Activated CD4-positive, alpha-beta T cell treated with anti-CD3 and anti-CD28 coated beads for 36 hours (primary cell): ENCODE data around the gene NPFFR2. TPM values are rescaled to one million over a fixed set of nuclear protein-coding genes. Genes with fewer than 3 reads are reported as not detected.

Experiments used
- ATAC-seq: fragments of 200-7000 bp; cut with Tn5 transposase; one replicate; pipeline ENCODE4 v1.10.0; 2021; ENCODE audit warnings: mild to moderate bottlenecking, moderate library complexity
- CTCF ChIA-PET: fragments of 350-600 bp; sonication (Branson Sonifier 250); formaldehyde crosslinking; loops from one replicate; lab custom pipeline; 2021; ENCODE audit warnings: antibody characterized with exemption; lab: Charles Lee
- POLR2A ChIA-PET: fragments of 350-600 bp; sonication (Branson Sonifier 250); formaldehyde crosslinking; loops from one replicate; lab custom pipeline; 2021; ENCODE audit warnings: antibody characterized with exemption, inconsistent platforms; lab: Charles Lee
- DNase-seq: peaks from one replicate; pipeline ENCODE4 v3.0.0-alpha.2; 2020
- H3K27ac Mint-ChIP-seq: one replicate; pipeline ENCODE4 v1.8.0; 2021; ENCODE audit warnings: mixed read lengths
- H3K27me3 Mint-ChIP-seq: one replicate; pipeline ENCODE4 v1.8.0; 2021; ENCODE audit warnings: mixed read lengths
- H3K36me3 Mint-ChIP-seq: one replicate; pipeline ENCODE4 v1.8.0; 2021; ENCODE audit warnings: low read depth, mixed read lengths
- H3K4me1 Mint-ChIP-seq: one replicate; pipeline ENCODE4 v1.8.0; 2021; ENCODE audit warnings: mixed read lengths
- H3K4me3 Mint-ChIP-seq: one replicate; pipeline ENCODE4 v1.8.0; 2021; ENCODE audit warnings: mild to moderate bottlenecking, moderate library complexity, mixed read lengths
- H3K9me3 Mint-ChIP-seq: one replicate; pipeline ENCODE4 v1.8.0; 2021; ENCODE audit warnings: low read depth, mixed read lengths
- intact Hi-C, 2 experiments: fragments of 100-400 bp; cut with DNase I in 1 of 2; cut with micrococcal nuclease in 1 of 2; formaldehyde crosslinking; loops; one replicate each; pipeline versions ENCODE4 v1.14.2 to v1.15.1; 2022 to 2024; cut with DNase I, micrococcal nuclease
- total RNA-seq, 2 experiments: library from RNA; stranded (reverse); gene quantifications; one replicate each; pipeline ENCODE4 v1.2.3, GENCODE V29; 2021

NPFFR2 gene
- total RNA-seq, 2 experiments from 2014 or later, result not detected

DNA sequence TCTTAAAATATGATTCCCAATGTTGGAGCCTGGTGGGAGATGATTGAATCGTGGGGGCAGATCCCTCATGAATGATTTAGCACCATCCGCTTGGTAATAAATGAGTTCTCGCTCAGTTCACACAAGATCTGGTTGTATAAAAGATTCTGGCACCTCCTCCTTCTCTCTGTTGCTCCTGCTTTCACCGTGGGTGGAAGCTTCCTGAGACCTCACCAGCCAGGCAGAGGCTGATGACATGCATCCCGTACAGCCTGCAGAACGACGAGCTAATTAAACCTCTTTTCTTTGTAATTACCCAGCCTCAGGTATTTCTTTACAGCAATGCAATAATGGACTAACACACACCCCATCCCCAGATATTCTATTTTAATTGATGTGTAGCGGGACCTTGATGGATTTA lies 162.2 kb downstream of the NPFFR2 start:
- POLR2A ChIA-PET, result no interaction called here
- DNase-seq (no peak), ATAC-seq (no peak)
- Mint-ChIP-seq H3K4me1 (no peaks in the 10 kb centered on the region), H3K27ac (no peak overlapping the region), H3K4me3 (no peak overlapping the region), H3K9me3 (no peaks in the 10 kb centered on the region), H3K27me3 (no peaks in the 10 kb centered on the region), H3K36me3 (no peaks in the 10 kb centered on the region)
- intact Hi-C loops, result no loop called here
- CTCF ChIA-PET, result no interaction called here

DNA sequence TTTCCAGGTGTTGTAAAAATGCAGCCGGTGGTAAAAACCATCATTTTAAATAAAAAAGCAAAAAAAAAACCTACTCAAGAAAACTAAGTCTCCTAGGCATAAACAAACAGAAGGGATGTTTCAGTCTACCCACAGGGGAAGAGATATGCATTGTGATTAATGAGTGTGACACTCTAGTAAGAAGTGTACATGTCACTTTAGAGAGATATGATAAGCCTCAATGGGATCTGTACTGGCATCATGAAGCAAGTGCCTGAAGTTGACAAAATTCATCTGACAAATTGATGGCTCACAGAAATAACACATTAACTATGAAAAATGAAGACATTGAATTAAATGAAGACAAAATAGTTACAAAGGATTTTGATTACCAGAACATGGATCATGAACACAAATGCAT lies 162.7 kb downstream of the NPFFR2 start:
- H3K4me3 Mint-ChIP-seq, result no peak overlapping the region

More for the DNA sequence above, 162.7 kb downstream of the NPFFR2 start:
- intact Hi-C loops, result no loop called here
- H3K4me1 Mint-ChIP-seq, result no peaks in the 10 kb centered on the region
- ChIA-PET POLR2A (no interaction called here), CTCF (no interaction called here)
- H3K27ac Mint-ChIP-seq, result no peak overlapping the region
- no peaks in the 10 kb centered on the region for H3K9me3 Mint-ChIP-seq
- ATAC-seq (no peak), DNase-seq (no peak)
- no peaks in the 10 kb centered on the region for H3K36me3 Mint-ChIP-seq
- H3K27me3 Mint-ChIP-seq, result no peaks in the 10 kb centered on the region

Other genes starting within 250 kb of the NPFFR2 start
- not detected for gene GC, start 247.9 kb upstream of the NPFFR2 start, total RNA-seq